Sigmoid colon (tissue), 3 donors: ENCODE data around the gene ZNF654.

Experiments
- CTCF ChIP-seq, 4 experiments: fragments of 450-650 bp in 3 of 4; fragments of 200-600 bp in 1 of 4; IDR thresholded peaks; one replicate each; pipeline ENCODE4 v1.5.1; 2016 to 2019; ENCODE audit warnings: antibody characterized with exemption in 4 of 4, mild to moderate bottlenecking in 3 of 4, moderate library complexity in 2 of 4
- POLR2A ChIP-seq, 2 donors: fragments of 450-650 bp; IDR thresholded peaks; one replicate each; pipeline ENCODE4 v1.6.1; 2016; ENCODE audit warnings: antibody characterized with exemption in 2 of 2, mild to moderate bottlenecking in 2 of 2, moderate library complexity in 2 of 2

DNA sequence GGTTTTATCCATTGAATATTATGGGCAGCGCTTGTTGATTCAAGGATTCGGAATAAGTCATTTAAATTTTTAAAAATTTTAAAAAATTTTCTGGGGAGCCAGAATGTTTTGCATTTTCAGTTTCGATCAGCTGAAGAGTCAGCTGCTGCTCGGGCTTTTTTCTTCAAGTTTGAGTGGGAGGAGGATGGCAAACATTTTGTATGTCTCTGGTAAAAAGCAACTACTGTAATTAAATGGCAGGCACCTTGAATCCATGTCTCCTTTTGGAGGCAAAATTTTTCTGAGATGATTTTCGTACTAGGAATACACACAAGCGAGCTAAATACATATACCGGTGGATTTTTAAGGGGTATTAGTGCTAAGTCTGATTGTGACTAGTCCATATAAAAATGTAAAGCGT is 91.3 kb downstream of the ZNF654 start:
- TF ChIP-seq CTCF (IDR thresholded peaks at IDR 0.05), result no peak
- no peak for TF ChIP-seq POLR2A (IDR thresholded peaks at IDR 0.05)
